Stimulated activated naive CD8-positive, alpha-beta T cell treated with anti-CD3 and anti-CD28 coated beads, Interleukin-15, Interleukin-2, amounts not matched to agents 100 ng/mL and 50 ng/mL, for 24 hours (primary cell): ENCODE data around the gene ERC2.

ENCODE experiments used
- H3K27ac Mint-ChIP-seq: one replicate; pipeline ENCODE4 v1.8.0; 2021; ENCODE audit warnings: mild to moderate bottlenecking, mixed read lengths
- H3K27me3 Mint-ChIP-seq: one replicate; pipeline ENCODE4 v1.8.0; 2021; ENCODE audit warnings: mixed read lengths
- H3K36me3 Mint-ChIP-seq: one replicate; pipeline ENCODE4 v1.8.0; 2021; ENCODE audit warnings: low read depth, mixed read lengths
- H3K4me1 Mint-ChIP-seq: one replicate; pipeline ENCODE4 v1.8.0; 2021; ENCODE audit warnings: low read depth, mixed read lengths
- H3K4me3 Mint-ChIP-seq: one replicate; pipeline ENCODE4 v1.8.0; 2021; ENCODE audit warnings: mild to moderate bottlenecking, mixed read lengths
- H3K9me3 Mint-ChIP-seq: one replicate; pipeline ENCODE4 v1.8.0; 2021; ENCODE audit warnings: mixed read lengths

The ERC2 gene

DNA sequence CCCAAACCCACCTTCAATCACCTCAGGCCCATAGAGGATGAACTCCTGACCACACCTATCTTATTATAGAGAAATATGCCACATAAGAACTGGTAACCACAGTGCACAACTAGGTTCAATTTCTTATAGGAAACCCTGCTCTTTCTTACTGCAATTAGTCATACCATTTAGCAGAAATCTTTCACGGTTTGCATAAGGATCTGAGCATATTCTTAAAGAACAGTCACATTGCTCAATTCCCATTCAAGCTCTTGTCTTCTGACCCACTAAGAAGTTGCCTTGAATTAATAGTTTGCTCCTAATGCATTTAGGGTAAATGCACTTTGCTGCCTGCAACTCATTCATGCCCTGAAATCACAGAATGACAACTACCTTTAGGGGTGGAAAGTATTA, 9.2 kb downstream of the ERC2 start:
- Mint-ChIP-seq H3K4me1 (no peaks in the 10 kb centered on the region), H3K4me3 (no peak overlapping the region), H3K27me3 (peaks cover 47% of the 10 kb centered on the region), H3K27ac (no peak overlapping the region), H3K36me3 (no peaks in the 10 kb centered on the region), H3K9me3 (no peaks in the 10 kb centered on the region)

DNA sequence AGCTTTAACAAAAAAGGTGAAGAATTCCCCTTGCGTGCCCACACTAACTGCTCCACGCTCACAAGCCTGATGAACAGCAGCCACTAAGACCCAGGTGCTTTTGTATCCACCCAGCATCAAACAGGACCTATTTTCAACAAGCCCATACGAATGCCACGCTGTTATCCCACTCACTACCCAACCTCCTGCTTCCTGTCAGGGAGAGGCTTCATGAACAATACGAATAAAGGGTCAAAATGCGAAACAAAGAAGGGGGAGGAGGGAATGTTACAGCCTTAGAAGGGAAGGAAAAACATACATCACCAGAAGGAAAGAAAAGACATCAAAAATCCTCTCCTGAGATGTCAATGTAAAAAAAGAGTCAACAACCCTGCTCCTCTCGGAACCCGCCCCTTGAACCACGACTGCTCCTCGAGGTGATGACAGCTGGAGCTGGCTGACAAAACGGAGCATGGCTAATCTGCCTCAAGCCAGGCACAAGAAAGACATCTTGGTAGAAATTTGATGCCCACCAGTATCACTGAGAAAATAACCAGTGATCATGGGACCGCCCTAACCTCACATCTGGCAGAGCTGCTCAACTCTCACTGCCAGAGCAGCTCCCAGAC, 9.7 kb downstream of the ERC2 start:
- no peaks in the 10 kb centered on the region for H3K36me3 Mint-ChIP-seq
- no peak overlapping the region for H3K27ac Mint-ChIP-seq
- H3K9me3 Mint-ChIP-seq, result no peaks in the 10 kb centered on the region
- no peak overlapping the region for H3K4me3 Mint-ChIP-seq
- no peaks in the 10 kb centered on the region for H3K4me1 Mint-ChIP-seq
- peaks cover 46% of the 10 kb centered on the region for H3K27me3 Mint-ChIP-seq

DNA sequence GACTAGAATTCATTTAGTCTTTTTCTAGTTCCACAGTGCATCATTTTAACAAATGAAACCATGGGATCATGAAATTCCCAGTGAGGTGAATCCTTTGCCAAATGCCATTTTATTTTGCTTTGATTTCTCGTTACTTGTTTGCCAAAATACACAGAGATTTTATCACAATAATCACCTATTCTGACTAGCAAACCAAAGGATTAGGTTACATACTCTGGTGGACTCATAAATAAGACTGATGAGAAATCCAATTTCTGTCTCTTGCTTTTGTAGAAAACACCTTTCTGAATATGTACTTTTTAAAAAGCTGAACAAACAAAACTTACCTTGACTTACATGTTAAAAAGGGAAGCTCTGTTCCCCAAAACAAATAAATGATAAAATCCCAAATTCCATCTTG, 12.2 kb downstream of the ERC2 start:
- Mint-ChIP-seq H3K27me3 (peaks cover 37% of the 10 kb centered on the region), H3K9me3 (no peaks in the 10 kb centered on the region), H3K27ac (no peak overlapping the region)

DNA sequence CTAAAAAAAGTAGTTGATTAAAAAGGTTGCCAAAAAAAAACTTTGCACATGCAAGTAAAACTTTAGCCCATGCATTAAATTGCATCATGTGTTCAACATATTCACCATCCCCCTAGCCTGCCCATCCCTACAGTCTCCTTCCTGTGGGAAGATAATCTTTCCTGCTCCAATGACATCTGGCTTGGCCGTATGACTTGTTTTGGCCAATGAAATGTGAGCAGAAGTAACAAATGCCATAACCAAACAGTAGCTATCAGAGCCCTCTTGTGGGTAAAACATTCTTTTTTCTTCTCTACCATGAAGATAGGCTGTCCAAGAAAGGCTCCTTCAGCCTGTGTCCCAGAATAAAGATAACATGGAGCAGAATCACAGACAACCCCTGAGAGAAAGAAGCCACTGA, 15.3 kb downstream of the ERC2 start:
- Mint-ChIP-seq H3K9me3 (no peaks in the 10 kb centered on the region), H3K27ac (no peak overlapping the region), H3K27me3 (peaks cover 34% of the 10 kb centered on the region), H3K4me3 (no peak overlapping the region), H3K4me1 (peaks cover 6% of the 10 kb centered on the region), H3K36me3 (no peaks in the 10 kb centered on the region)

More for the DNA sequence above, 12.2 kb downstream of the ERC2 start:
- H3K36me3 Mint-ChIP-seq, result no peaks in the 10 kb centered on the region
- H3K4me1 Mint-ChIP-seq, result peaks cover 6% of the 10 kb centered on the region
- H3K4me3 Mint-ChIP-seq, result no peak overlapping the region

DNA sequence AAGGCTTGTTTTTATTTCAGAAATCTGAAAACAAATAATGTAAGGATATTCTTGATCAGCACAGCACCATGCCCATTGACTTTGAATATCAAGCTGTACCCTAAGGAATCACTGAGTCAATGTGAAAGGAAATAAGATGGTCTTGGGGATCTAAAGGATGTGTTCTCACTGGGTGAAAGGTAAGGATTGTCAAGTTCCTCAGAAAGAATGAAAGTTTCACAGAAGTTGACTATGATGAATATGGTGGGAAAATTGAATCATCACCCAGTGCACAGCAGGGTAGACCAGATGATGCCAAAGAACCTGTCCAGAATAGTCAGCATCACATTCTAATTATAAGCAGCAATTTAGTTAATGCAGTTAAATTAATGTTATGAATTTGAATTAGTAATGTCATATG, 16.2 kb downstream of the ERC2 start:
- Mint-ChIP-seq H3K27ac (no peak overlapping the region), H3K36me3 (no peaks in the 10 kb centered on the region), H3K4me3 (no peak overlapping the region), H3K4me1 (peaks cover 6% of the 10 kb centered on the region), H3K9me3 (no peaks in the 10 kb centered on the region), H3K27me3 (peaks cover 29% of the 10 kb centered on the region)

DNA sequence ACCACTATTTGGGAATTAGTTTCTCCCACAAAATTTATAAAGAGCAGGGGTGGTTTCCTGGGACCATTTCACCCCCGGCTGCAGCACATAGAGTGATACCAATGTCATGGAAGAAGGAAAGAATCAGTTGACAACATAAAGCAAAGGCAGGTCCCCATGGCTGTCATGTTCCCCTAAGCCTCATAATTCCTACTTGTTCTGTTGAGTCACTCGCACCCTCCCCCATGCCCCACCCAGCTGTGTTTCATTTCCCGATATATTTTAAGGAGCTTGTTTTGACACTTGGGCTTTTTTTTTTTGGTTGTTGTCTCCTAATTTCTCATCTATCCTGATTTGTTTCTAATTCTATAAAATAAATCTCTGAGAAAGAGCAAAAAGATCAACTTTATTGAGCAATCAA, 24.9 kb downstream of the ERC2 start:
- Mint-ChIP-seq H3K4me3 (no peak overlapping the region), H3K36me3 (no peaks in the 10 kb centered on the region), H3K27ac (no peak overlapping the region), H3K9me3 (peaks cover 6% of the 10 kb centered on the region), H3K27me3 (peaks cover 27% of the 10 kb centered on the region), H3K4me1 (no peaks in the 10 kb centered on the region)

DNA sequence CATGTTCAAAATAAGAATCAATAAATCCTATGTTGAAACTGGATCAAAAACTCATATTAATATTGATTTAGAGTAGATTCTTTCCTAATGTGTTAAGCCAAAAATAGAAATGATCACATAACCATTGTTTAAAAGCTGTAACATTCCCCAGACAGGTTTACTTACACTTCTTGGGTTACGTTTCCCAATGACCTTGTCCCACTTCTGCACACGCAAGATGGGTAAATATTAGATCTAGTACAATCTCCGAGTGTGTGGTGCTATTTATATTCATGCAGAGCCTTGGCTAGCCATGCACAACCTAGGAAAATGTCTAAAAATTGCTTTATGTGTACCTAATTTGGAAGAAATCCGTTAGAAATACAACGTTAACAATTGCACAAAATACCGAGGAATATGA, 39.6 kb downstream of the ERC2 start:
- Mint-ChIP-seq H3K4me3 (no peak overlapping the region), H3K36me3 (no peaks in the 10 kb centered on the region), H3K27ac (no peak overlapping the region), H3K9me3 (no peaks in the 10 kb centered on the region), H3K27me3 (peaks cover 8% of the 10 kb centered on the region), H3K4me1 (no peaks in the 10 kb centered on the region)

DNA sequence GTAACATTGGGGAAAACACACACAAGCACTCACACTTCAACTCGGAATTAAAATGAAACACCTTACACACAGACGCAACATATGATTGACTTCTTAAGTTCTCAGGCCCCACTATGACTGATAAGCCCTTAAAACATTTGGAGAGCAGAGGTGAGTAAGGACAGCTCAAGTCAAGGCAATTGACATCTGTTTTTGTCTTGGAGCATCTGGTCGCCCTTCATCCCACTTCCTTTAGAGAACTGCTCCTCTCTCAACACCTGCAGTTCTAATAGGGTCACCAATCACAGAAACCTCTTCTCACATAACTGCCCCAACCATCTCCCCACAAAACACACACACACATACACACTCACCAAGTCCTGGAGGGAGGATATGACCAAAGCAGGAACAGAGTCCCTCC, 43.4 kb downstream of the ERC2 start:
- Mint-ChIP-seq H3K27me3 (peaks cover 11% of the 10 kb centered on the region), H3K4me1 (no peaks in the 10 kb centered on the region)

DNA sequence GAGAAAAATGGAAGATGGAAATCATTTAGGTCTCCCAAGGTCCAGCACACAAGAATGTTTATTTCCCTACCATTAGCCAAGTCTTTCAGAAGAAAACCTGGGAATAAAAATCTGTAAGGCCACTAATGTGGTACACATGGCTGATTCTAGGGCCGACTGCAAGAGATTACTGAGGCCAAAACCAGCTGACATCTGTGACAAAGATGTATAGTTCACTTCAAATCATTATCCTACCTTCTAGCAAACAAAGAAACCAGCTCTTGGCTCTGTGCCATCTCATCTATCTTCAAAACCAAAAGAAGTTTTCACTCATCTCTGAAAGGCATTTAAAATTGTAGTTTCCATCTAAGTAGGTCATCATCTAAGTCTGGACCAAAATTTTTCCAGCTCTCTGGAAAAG, 43.9 kb downstream of the ERC2 start:
- H3K27me3 Mint-ChIP-seq, result peaks cover 11% of the 10 kb centered on the region
- H3K4me3 Mint-ChIP-seq, result no peak overlapping the region
- H3K36me3 Mint-ChIP-seq, result no peaks in the 10 kb centered on the region
- no peak overlapping the region for H3K27ac Mint-ChIP-seq
- H3K9me3 Mint-ChIP-seq, result no peaks in the 10 kb centered on the region
- no peaks in the 10 kb centered on the region for H3K4me1 Mint-ChIP-seq

More for the DNA sequence above, 43.4 kb downstream of the ERC2 start:
- Mint-ChIP-seq H3K4me3 (no peak overlapping the region), H3K9me3 (no peaks in the 10 kb centered on the region), H3K36me3 (no peaks in the 10 kb centered on the region), H3K27ac (no peak overlapping the region)

DNA sequence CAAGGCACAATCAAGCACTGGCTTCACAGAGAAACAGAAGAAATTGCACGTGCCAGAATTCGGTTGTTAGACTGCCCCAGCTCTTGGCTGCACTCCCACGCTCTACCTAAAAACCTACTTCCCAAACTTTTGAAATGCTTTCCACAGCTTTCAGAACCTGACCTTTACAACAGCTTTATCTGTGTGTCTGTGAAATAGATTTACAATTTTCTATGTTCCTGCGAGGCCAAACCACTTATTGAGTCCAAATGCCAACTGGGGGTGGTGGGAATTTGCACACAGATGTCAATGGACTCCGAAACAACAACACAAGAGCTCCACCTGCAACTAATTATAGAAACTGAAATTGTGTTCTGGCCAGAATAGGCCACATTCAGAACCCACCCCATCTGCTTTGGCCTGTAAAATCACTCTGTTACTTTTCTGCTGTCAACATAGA, 44.6 kb downstream of the ERC2 start:
- Mint-ChIP-seq H3K36me3 (no peaks in the 10 kb centered on the region), H3K27me3 (peaks cover 11% of the 10 kb centered on the region), H3K27ac (no peak overlapping the region), H3K4me3 (no peak overlapping the region), H3K4me1 (no peaks in the 10 kb centered on the region), H3K9me3 (no peaks in the 10 kb centered on the region)

DNA sequence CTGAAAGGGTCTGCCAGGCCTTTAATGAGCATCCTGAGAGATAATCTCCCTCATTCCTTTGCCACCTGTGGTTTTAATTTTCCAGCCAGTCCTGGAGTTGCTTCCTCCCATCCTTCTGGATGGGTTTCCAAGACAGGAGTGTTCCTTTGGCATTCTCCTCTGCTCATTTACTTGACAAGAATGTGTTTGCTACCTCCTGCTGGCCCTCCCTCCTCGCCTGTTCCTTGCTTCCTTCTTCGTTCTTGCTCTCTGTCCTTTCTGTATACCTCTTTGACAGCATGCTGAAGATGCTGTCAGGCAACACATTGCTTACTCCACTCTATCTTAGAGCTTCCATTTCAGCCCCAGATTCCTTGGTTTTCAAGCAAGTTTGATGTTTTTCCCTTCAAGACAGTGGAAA, 46.0 kb downstream of the ERC2 start:
- H3K36me3 Mint-ChIP-seq, result no peaks in the 10 kb centered on the region
- H3K9me3 Mint-ChIP-seq, result no peaks in the 10 kb centered on the region
- H3K4me3 Mint-ChIP-seq, result no peak overlapping the region
- H3K27me3 Mint-ChIP-seq, result peaks cover 11% of the 10 kb centered on the region
- no peak overlapping the region for H3K27ac Mint-ChIP-seq
- H3K4me1 Mint-ChIP-seq, result no peaks in the 10 kb centered on the region

DNA sequence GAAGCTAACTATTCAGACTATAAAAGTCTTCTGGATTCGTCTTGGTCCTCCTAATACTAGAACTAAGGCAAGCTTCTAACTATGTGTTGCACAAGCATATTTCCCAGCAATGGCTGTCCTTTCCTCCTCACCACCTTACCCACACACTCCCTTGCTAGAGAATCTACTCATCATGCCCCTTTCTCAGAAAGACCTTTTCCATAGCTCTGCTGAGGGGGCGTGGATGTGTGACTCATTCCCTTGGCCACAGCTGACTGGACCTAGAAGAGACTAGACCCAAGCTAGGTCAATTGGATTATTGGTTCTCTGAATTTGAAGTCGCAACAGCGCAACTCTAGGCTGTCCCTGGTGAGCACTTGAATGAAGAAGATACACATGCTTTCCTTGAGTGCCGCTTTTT, 47.1 kb downstream of the ERC2 start:
- no peak overlapping the region for H3K27ac Mint-ChIP-seq
- H3K36me3 Mint-ChIP-seq, result no peaks in the 10 kb centered on the region
- H3K4me1 Mint-ChIP-seq, result no peaks in the 10 kb centered on the region
- peaks cover 11% of the 10 kb centered on the region for H3K27me3 Mint-ChIP-seq
- H3K9me3 Mint-ChIP-seq, result no peaks in the 10 kb centered on the region
- H3K4me3 Mint-ChIP-seq, result no peak overlapping the region

DNA sequence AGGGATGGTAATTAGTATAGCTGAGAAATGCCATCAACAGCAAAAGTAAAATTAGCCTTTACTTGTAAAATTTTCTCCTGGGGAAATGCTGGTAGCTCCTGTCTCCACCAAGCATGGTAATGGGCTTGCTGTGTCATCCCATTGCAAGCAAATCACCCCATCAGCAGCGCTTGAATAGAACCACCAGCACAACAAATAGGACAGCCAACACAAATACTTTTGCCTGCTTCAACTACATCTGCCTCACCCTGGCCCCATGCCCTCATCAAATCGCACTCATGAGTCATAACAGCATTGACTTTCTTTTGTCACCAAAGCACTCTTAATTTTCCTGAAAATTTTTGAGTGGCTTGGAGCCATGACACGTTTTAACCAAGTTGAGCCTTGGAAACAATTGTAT, 52.6 kb downstream of the ERC2 start:
- Mint-ChIP-seq H3K4me3 (no peak overlapping the region), H3K27me3 (peaks cover 9% of the 10 kb centered on the region), H3K4me1 (no peaks in the 10 kb centered on the region), H3K27ac (no peak overlapping the region), H3K36me3 (no peaks in the 10 kb centered on the region), H3K9me3 (no peaks in the 10 kb centered on the region)

DNA sequence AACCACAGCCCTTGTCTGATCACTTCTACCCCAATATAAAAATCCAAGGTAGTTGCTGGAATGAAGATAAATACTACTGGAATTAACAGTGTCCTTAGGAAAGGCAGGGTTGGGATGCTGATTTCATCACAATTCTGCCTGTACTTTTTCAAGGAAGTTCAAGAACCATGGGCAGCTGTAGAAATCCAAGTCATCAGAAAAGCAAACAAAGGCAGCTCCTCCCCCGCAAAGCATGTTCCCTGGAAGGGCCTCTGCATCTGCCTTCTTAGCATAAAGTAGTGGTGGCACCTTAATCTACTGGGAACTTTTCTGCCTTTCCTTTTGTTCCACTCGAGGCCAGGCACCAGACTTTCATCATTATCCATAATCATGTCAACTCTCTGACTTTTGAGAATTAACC, 54.4 kb downstream of the ERC2 start:
- H3K36me3 Mint-ChIP-seq, result no peaks in the 10 kb centered on the region
- no peak overlapping the region for H3K4me3 Mint-ChIP-seq
- H3K9me3 Mint-ChIP-seq, result no peaks in the 10 kb centered on the region
- H3K27me3 Mint-ChIP-seq, result peaks cover 16% of the 10 kb centered on the region
- no peak overlapping the region for H3K27ac Mint-ChIP-seq
- H3K4me1 Mint-ChIP-seq, result no peaks in the 10 kb centered on the region

DNA sequence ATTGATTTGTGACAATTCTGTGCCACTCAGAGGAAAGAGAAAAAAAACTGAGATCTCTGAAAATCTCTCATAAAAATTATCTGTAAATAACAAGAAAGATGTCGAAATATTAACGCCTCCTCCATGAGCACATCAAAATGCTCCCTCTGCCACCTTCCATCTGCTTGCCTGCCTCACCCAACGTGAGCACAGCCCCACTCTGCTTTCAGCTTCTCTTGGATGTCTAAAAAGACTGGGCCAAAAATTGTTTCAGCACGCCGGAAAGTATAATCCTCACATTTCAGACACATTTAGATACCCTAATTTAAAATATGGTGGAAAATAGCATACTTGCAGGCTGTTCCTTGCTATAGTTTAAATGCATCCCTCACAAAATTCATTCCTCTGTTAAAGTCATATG, 57.1 kb downstream of the ERC2 start:
- Mint-ChIP-seq H3K9me3 (no peaks in the 10 kb centered on the region), H3K27me3 (peaks cover 16% of the 10 kb centered on the region), H3K4me3 (no peak overlapping the region), H3K36me3 (no peaks in the 10 kb centered on the region), H3K27ac (no peak overlapping the region), H3K4me1 (no peaks in the 10 kb centered on the region)

DNA sequence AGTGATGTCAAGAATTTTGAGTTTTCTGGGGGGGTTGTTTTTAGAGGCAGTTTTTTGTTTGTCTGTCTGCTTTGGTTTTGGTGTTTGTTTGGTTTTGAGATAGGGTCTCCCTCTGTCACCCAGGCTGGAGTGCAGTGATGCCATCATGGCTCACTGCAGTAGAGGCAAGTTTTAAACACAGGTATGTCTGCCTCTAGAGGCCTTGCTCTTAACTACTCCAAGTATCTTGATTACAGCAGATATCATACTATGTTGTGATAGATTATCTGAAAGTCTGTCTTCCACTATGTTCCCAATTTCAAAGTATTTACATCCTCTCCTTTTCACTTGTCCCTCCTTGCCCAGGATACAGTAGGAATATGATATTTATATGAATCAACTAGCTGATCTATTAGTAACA, 57.7 kb downstream of the ERC2 start:
- no peak overlapping the region for H3K27ac Mint-ChIP-seq
- no peaks in the 10 kb centered on the region for H3K4me1 Mint-ChIP-seq

More for the DNA sequence above, 57.7 kb downstream of the ERC2 start:
- Mint-ChIP-seq H3K27me3 (peaks cover 16% of the 10 kb centered on the region), H3K9me3 (no peaks in the 10 kb centered on the region), H3K4me3 (no peak overlapping the region), H3K36me3 (no peaks in the 10 kb centered on the region)
